HG03442 (cell line): ENCODE data around the gene MANF.
"Not testable (repeated sequence)": the region's sequence is repeated elsewhere in the genome, so short reads cannot be mapped to it uniquely, and the experiment has no call there.

Experiments
- ATAC-seq: cut with Tn5 transposase; IDR thresholded peaks from one replicate; pipeline ENCODE4 v1.9.1; 2021; ENCODE audit warnings: mild to moderate bottlenecking, moderate library complexity; ENCODE audit not compliant: unreplicated experiment

The MANF gene

GRCh38 chr3:51384726-51385473, at the start of gene MANF:
Gene MANF, plus strand, starts transcription at chr3:51385291. Its CDS starts 52 bp downstream, at chr3:51385343.
- ATAC-seq, result peak; percentile 95

GRCh38 chr3:51336261-51336660, 48.8 kb upstream of the MANF start:
- ATAC-seq, result no peak

GRCh38 chr3:51337666-51338065, 47.4 kb upstream of the MANF start:
- ATAC-seq, result no peak

GRCh38 chr3:51338632-51339031, 46.5 kb upstream of the MANF start:
- no peak for ATAC-seq

GRCh38 chr3:51340013-51340829, 44.9 kb upstream of the MANF start:
- no peak for ATAC-seq

GRCh38 chr3:51340989-51341636, 44.0 kb upstream of the MANF start:
- ATAC-seq, result no peak

- no peak for ATAC-seq
Observed at GRCh38 chr3:51343918-51344687, 41.0 kb upstream of the MANF start.

GRCh38 chr3:51350751-51351150, 34.3 kb upstream of the MANF start:
- ATAC-seq, result no peak

- no peak for ATAC-seq
Observed at GRCh38 chr3:51353131-51353530, 32.0 kb upstream of the MANF start.

GRCh38 chr3:51353691-51354090, 31.4 kb upstream of the MANF start:
- no peak for ATAC-seq

GRCh38 chr3:51354172-51354571, 30.9 kb upstream of the MANF start:
- no peak for ATAC-seq

GRCh38 chr3:51354731-51355615, 30.1 kb upstream of the MANF start:
- no peak for ATAC-seq

GRCh38 chr3:51355891-51356578, 29.1 kb upstream of the MANF start:
- no peak for ATAC-seq

- no peak for ATAC-seq
Observed at GRCh38 chr3:51357856-51358255, 27.2 kb upstream of the MANF start.

- ATAC-seq, result no peak
Observed at GRCh38 chr3:51358981-51359380, 26.1 kb upstream of the MANF start.

- ATAC-seq, result no peak
Observed at GRCh38 chr3:51360806-51361205, 24.3 kb upstream of the MANF start.

- no peak for ATAC-seq
Observed at GRCh38 chr3:51361746-51362145, 23.3 kb upstream of the MANF start.

- no peak for ATAC-seq
Observed at GRCh38 chr3:51362476-51362875, 22.6 kb upstream of the MANF start.

GRCh38 chr3:51368276-51368675, 16.8 kb upstream of the MANF start:
- not testable (repeated sequence) for ATAC-seq
